ENCODE data around the gene MPND. TPM values are rescaled to one million over a fixed set of nuclear protein-coding genes. Genes with fewer than 3 reads are reported as not detected.
"Not testable (repeated sequence)": the region's sequence is repeated elsewhere in the genome, so short reads cannot be mapped to it uniquely, and the experiment has no call there.

Gene MPND
- polyA plus RNA-seq, 1 of the 3 experiments (the other 2 are of a cell fraction) = 21.3 TPM

- H3K27ac ChIP-seq (ENCODE audit: low read depth in 2 of 2, low read length in 1 of 2) = no peak overlapping the region
- no peak overlapping the region for H3K4me3 ChIP-seq (ENCODE audit: low read depth in 2 of 2, low read length in 1 of 2)
- H3K9ac ChIP-seq = no peak overlapping the region
- H3K9me2 ChIP-seq = no peaks in the 10 kb centered on the region
- no peak overlapping the region for H2AFZ ChIP-seq (ENCODE audit: low read depth)
- WGBS (ENCODE audit: low lambda C conversion rate) = 81% methylated on average over 6 of the region's 6 CpGs
- no peak for TF ChIP-seq RCOR1 (IDR thresholded peaks at IDR 0.05; ENCODE audit: low read length)
- no peak for TF ChIP-seq GATA2 (CRISPR knock-in tag; IDR thresholded peaks at IDR 0.05)
- TF ChIP-seq FOXJ3 (CRISPR knock-in tag; IDR thresholded peaks at IDR 0.05) = no peak
- TF ChIP-seq FOSL2 (IDR thresholded peaks at IDR 0.05; ENCODE audit: borderline replicate concordance, low read depth) = no peak
- TF ChIP-seq JUND (IDR thresholded peaks at IDR 0.05) = no peak
- TF ChIP-seq RXRA (IDR thresholded peaks at IDR 0.05; ENCODE audit: borderline replicate concordance, low read depth) = no peak
- no peak for TF ChIP-seq REST (IDR thresholded peaks at IDR 0.05; ENCODE audit: low read depth, low read length)
- TF ChIP-seq YY1 (IDR thresholded peaks at IDR 0.05; ENCODE audit: low read depth) = no peak
- TF ChIP-seq TCF12 (IDR thresholded peaks at IDR 0.05) = no peak
- no peak for TF ChIP-seq TEAD4 (IDR thresholded peaks at IDR 0.05; ENCODE audit: borderline replicate concordance, insufficient read depth)
- TF ChIP-seq USF1 (IDR thresholded peaks at IDR 0.05; ENCODE audit: borderline replicate concordance, low read depth) = no peak
- TF ChIP-seq POLR2AphosphoS5 (IDR thresholded peaks at IDR 0.05; ENCODE audit: low read depth, low read length) = no peak
- TF ChIP-seq SIN3A (IDR thresholded peaks at IDR 0.05; ENCODE audit: borderline replicate concordance, low read depth, low read length) = no peak
- TF ChIP-seq CTCF (IDR thresholded peaks at IDR 0.05) = no peak
- TF ChIP-seq ELF1 (IDR thresholded peaks at IDR 0.05) = no peak
- no peak for TF ChIP-seq ZBTB33 (IDR thresholded peaks at IDR 0.05; ENCODE audit: borderline replicate concordance, low read depth)
- no peak for DNase-seq
- peaks cover 12% of the 10 kb centered on the region for H3F3A ChIP-seq (replicated peaks; ENCODE audit: insufficient read depth)
- peaks cover 0 to 6% of the 10 kb centered on the region in 2 experiments; a peak in 1 of 4 replicates for H3K4me1 ChIP-seq (ENCODE audit: control insufficient read depth in 1 of 2, insufficient read depth in 2 of 2, low read depth in 1 of 2, low read length in 1 of 2)
- H3K9me3 ChIP-seq = no peaks in the 10 kb centered on the region
- no peak overlapping the region for H3K4me2 ChIP-seq
- 0 out of 2 replicates have a peak, but pooled peaks cover 5% of the 10 kb centered on the region for H3K79me2 ChIP-seq (ENCODE audit: insufficient read depth)
- no peaks in the 10 kb centered on the region for H3K27me3 ChIP-seq (ENCODE audit: insufficient read depth)
- POLR2A ChIA-PET = interaction anchor here (0.6 to 0.7 kb wide), 2 partner anchors 44 to 84 kb away, joined by 3 read pairs; no protein-coding TSS in a partner anchor
- H3K36me3 ChIP-seq (replicated peaks in 1 of 2; ENCODE audit: control insufficient read depth in 1 of 2, insufficient read depth in 2 of 2, low read length in 1 of 2) = peaks cover 2 to 11% of the 10 kb centered on the region in 2 experiments
- CTCF ChIA-PET = interaction anchor here (1.6 to 9.7 kb wide), 2 partner anchors 16 to 80 kb away, joined by 5 to 130 read pairs; no protein-coding TSS in a partner anchor
- no peaks in the 10 kb centered on the region for H4K20me1 ChIP-seq (ENCODE audit: insufficient read depth)
These were observed 4.2 kb downstream of the MPND start for GRCh38 chr19:4347521-4347920.

- H4K20me1 ChIP-seq (ENCODE audit: insufficient read depth); H3K4me1 ChIP-seq (ENCODE audit: control insufficient read depth in 1 of 2, insufficient read depth in 2 of 2, low read depth in 1 of 2, low read length in 1 of 2); H3K4me3 ChIP-seq (ENCODE audit: low read depth in 2 of 2, low read length in 1 of 2); H3K4me2 ChIP-seq; POLR2A ChIA-PET; H2AFZ ChIP-seq (ENCODE audit: low read depth); H3K79me2 ChIP-seq (ENCODE audit: insufficient read depth); H3K9me2 ChIP-seq; H3K9ac ChIP-seq; H3K27ac ChIP-seq (ENCODE audit: low read depth in 2 of 2, low read length in 1 of 2); DNase-seq; H3K9me3 ChIP-seq; H3K27me3 ChIP-seq (ENCODE audit: insufficient read depth): not testable (repeated sequence)
- Histone ChIP-seq H3K36me3 (replicated peaks in 1 of 2; ENCODE audit: control insufficient read depth in 1 of 2, insufficient read depth in 2 of 2, low read length in 1 of 2) (peaks cover 6 to 15% of the 10 kb centered on the region in 2 experiments), H3F3A (replicated peaks; ENCODE audit: insufficient read depth) (peaks cover 14% of the 10 kb centered on the region)
- CTCF ChIA-PET = interaction anchor here (9.7 kb wide), 1 partner anchor 82 kb away, joined by 130 read pairs; no protein-coding TSS in a partner anchor
- WGBS (ENCODE audit: low lambda C conversion rate) = 94% methylated on average over 16 of the region's 16 CpGs
These were observed 5.9 kb downstream of the MPND start for GRCh38 chr19:4349225-4349624.
